Stimulated activated CD8-positive, alpha-beta memory T cell treated with anti-CD3 and anti-CD28 coated beads, Interleukin-15, amount 100 ng/mL, for 4 hours (primary cell): ENCODE measurements around the gene KRT28.

Source experiments
- DNase-seq, 2 donors: peaks; one replicate each; pipeline ENCODE4 v3.0.0-alpha.2; 2020; ENCODE audit warnings: low read depth in 2 of 2

Gene KRT28, protein sequence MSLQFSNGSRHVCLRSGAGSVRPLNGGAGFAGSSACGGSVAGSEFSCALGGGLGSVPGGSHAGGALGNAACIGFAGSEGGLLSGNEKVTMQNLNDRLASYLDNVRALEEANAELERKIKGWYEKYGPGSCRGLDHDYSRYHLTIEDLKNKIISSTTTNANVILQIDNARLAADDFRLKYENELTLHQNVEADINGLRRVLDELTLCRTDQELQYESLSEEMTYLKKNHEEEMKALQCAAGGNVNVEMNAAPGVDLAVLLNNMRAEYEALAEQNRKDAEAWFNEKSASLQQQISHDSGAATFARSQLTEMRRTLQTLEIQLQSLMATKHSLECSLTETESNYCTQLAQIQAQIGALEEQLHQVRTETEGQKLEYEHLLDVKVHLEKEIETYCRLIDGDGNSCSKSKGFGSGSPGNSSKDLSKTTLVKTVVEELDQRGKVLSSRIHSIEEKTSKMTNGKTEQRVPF

DNA sequence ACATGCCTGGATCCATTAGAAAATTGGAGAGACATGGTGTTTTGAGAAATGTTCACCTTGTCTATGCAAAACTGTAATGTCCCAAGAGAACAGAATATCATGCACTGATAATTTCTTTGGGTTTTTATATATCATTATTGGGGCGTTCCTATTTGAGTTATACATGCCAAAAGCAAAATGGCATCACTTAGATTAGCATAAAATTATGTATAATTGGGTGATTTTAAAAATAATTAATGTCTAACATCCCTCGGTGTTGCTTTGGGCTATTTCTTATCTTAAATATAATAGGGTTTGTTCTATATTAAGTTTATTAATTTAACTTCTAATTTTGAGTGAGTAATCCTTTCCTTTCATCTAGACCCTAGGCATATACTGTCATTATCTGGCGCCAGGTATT, at the start of gene KRT28:
Gene KRT28 (minus strand): TSS at position 101 of the 400 bp plus-strand sequence. CDS start 66 bp downstream, at position 35.
- DNase-seq, result no peak

DNA sequence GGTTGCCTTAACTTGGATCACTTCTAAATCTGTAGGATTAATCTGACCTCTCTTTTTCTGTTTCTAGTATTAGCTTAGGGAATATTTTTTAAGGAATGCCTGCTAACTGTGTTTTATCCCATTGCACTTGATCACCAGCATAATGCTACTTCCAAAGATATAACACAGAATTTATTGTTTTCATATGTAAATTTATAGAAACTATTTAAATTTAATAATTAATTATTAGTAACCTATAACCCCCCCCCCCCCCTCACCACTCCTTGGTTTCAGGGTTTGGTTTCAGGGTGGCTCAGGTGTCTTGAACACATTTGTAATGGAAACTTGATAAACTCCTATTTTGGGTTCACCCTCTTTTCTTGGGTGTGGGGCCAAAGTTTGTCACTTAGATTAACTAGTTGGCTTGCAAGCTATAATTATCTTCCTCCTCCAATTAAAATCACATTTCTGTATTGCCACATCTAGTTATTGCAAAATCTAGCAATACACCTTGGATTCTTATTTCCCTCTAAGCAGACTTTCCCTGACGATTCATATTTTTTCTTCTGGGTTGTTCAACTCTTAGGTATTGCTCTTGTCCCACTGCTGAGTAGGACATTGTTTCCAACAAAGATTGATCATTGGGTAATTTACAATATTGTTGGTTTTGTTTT, 49.0 kb upstream of the KRT28 start:
- DNase-seq, result no peak

DNA sequence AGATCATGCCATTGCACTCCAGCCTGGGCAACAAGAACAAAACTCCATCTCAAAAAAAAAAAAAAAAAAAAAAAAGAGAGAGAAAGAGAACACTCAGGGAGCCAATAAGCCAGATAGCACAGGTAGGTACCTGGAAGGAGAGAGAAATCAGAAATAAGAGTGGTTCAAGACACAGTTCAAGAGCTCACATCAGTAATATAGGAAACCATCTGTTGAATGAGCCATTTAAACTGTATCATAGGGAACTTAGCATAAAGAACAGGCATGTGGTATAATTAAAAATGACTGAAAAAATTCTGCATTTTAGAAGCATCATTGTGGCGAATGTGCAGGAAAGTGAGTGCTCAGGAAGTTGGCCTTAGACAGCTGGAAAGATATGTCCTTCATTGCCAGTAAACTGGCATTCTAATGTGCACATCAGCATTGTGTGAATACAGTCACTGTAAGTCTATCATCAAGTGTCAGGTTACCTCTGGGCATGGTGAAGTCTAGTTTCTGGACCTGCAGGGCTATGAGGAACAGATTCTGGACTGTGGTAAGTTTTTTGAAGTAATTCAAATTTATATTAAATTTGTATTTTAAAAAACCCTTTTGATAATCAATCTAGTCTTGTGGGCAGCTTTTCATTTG, 46.9 kb upstream of the KRT28 start:
- no peak for DNase-seq

DNA sequence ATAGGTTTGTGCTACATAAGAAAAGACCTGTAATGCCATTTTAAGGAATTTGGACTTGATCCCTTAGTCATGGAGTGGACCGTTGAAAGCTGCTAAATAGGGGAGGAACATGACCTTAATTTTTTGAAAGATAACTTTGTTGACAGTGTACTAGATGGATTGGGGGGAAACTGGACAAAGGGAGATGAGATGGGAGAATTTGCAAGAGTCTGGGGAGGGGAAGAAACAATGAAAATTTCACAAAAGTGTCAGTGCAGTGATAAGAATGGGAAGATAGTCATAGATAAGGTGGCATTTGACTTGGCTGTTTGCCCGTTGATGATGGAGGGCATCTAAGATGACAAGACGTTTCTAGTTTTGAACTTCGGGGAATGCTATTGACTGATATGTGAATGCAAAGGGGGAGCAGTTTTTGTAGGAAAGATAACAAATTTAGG, 44.9 kb upstream of the KRT28 start:
- DNase-seq, result no peak

DNA sequence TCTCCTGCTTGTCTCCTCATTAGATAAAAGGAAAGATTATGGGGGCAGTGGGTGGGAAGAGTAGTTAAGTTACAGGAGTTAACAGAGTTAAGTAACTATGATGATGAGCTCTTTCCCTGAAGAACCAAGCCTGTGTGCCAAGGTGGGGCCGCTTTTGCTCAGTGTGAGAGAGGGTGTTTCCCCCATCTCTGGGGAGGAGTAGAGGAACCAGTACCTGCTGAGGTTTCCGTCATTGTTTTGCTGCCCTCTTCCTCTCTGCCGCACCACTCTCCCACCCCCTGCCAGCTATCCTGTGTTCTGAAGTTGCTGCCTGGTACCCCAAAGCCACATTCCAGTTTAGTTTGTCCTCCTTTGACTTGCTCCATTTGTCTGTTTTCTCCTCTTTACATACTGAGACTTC, 43.5 kb upstream of the KRT28 start:
- no peak for DNase-seq

DNA sequence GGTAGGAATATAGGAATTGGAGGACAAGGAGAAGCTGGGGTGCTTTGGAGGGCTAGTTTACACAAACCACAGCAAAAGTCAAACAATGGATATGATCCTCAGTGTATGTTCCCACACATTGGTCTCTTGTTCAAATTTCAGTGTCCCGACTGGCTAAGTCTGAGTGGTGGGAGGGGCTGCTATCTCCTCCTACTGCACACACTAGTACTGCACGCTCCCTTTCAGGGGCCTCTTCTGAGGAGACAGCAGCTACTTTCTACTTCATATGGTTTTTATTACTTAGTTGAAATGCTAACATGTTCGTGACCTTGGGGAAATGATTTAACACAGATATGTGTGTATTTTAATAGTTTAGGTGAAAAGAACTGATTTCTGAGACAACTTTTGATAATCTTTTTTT, 41.5 kb upstream of the KRT28 start:
- no peak for DNase-seq

DNA sequence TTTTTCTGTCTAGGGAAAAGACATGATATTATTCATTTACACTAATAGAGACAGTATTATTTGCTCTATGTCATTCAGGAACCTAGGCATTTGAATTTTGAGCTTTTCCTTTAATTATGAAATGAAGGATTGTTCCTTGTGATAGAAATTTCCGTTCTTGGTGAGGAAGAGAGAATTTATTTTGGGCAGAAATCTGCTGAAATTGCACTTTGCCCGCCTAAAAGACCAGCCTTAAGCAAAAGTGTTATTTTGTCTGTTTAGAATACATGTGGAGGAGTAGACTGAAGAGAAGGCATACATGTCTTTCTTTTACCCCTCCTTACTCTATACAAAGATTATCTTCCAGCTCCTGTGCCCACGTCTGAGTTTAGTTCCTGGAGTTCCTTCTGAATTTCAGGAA, 39.4 kb upstream of the KRT28 start:
- DNase-seq, result no peak

DNA sequence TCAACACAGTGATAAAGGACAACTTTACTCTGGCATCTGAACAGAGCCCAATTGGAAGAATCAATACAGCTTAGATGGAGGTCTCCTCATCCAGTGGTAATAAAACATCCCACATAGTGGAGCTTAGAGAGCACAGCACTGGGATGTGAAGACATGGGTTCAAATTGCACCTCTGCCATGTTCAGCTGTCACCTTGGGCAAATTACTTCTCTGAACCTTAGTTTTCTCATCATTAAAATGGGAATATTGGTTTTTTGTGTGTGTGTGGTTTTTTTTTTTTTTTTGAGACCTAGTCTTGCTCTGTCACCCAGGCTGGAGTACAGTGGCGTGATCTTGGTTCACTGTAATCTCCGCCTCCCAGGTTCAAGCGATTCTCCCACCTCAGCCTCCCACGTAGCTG, 36.3 kb upstream of the KRT28 start:
- DNase-seq, result no peak

DNA sequence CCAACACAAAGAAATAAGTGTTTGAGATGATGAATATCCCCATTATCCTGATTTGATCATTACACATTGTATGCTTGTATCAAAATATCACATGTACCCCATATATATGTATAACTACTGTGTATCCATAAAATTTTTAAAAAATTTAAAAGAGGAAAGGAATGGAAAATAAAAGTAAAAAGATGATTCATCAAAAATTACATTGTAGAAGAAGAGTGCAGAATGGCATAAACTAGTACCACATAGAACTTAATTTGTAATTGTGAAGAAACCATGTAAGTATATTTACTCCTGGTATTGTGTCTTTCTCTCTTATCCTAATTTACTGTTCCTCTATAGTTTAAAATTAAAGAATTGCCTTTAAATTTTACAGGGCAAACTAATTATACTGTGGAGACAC, 34.1 kb upstream of the KRT28 start:
- DNase-seq, result no peak

DNA sequence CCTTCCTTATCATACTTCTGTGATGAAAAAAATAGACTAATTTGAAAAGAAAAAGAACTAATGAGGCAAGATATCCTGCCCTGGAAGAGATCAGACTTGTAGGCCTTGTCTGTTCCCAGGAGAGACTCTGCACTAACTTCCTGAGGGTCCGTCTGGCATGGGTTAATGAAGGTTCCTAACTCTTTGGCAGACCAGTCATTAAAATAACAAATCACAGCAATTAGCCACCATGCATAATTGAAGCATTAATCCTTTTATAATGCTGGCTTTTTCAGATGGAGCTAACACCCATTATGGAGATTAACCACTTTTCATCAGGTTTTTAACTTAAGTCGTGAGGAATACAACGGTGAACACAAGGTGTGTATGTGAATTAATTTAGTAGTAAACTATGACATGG, 33.1 kb upstream of the KRT28 start:
- DNase-seq, result no peak

DNA sequence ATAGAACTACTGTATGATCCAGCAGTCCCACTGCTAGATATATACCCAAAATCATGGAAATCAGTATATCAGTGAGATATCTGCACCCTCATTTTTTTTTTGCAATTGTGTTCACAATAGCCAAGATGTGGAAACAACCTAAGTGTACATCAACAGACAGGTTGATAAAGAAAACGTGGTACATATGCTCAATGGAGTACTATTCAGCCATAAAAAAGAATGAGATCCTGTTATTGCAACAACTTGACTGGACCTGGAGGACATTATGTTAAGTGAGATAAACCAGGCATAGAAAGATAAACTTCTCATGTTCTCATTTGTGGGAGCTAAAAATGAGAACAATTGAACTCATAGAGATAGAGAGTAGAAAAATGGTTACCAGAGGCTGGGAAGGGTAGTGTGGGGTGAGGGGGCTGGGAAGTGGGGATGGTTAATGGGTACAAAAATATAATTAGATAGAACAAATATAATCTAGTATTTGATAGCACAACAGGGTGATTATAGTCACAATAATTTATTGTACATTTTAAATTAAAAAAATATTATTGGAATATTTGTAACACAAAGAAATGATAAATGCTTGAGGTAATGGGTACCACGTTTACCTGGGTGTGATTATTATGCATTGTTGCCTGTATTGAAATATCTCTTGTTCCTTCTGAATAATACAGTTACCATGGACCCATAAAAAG, 30.5 kb upstream of the KRT28 start:
- DNase-seq, result no peak

DNA sequence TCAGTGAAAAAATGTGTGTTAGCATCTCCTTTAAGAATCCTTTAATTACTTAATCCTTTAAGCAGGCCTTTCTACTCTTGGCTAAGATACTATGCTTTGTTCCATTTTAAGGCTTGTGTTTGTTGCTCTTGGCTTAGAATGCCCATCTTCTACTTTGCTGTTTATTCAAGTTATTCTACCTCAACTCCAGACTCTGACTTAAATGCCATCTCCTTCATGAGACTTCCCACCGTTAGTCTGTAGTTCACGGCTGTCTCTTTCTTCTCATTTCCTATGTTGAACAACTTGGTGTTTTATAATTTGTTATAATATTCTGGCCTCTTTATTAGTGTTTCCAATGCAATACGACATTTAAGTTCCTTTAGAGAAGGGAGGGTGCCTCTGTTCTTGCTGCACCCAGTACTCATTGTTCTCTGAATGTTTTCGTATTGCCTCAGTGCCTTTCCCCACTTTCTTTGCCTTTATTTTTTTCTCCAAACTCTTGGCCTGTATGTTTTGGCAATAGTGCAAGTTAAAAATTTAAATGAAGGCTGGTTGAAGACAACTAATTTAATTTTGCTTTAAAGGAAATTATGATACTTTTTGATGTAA, 28.8 kb upstream of the KRT28 start:
- no peak for DNase-seq

DNA sequence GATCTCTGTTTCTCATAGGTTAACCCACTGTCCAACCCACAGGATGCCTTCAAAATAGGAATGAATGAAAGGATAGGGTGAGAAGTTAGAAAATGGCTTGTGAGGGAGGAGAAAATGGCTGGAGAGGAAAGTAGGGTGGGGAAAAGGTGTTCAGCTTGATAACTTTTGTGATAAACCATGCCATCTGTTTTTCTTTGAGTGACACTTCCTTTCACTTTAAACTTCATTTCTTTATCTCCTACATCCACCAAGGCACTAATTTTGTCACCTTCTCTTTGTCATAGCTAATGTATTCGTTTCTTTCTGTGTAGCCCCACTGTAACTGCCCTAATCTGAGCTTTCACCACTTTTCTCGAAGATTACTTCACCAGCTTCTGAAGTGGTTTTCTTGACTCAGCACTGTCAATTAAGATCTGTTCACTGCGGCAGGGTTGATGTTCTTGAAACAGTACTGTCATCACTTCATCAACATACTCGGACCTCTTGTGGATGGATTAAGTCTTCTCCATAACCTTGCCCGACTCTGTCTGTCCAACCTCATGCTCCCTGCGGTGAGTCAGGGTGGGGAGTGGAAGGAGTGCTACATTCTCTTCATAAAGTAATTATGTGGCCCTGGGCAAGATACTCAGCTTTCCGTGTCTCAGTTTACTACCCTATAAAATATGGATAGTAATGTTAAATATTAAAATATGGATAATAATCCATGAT, 28.1 kb upstream of the KRT28 start:
- DNase-seq, result no peak

DNA sequence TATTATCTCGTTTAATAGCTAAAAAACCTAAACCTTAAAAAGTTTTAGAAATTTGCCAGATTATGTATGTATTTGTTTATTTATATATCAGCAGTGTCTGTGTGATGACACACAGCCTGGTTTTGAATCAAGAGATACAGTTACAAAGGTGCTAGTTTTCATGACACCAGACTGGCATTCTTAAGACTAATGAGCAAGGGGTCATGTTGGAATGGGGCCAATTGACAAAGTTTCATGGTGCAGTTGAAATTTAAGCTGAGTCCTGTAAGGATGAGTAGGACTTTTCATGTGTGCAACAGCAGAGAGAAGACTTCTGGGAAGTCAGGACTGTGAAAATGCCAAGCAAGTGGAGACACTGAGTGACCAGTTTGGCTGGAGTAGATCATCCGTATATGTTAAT, 25.8 kb upstream of the KRT28 start:
- DNase-seq, result no peak

DNA sequence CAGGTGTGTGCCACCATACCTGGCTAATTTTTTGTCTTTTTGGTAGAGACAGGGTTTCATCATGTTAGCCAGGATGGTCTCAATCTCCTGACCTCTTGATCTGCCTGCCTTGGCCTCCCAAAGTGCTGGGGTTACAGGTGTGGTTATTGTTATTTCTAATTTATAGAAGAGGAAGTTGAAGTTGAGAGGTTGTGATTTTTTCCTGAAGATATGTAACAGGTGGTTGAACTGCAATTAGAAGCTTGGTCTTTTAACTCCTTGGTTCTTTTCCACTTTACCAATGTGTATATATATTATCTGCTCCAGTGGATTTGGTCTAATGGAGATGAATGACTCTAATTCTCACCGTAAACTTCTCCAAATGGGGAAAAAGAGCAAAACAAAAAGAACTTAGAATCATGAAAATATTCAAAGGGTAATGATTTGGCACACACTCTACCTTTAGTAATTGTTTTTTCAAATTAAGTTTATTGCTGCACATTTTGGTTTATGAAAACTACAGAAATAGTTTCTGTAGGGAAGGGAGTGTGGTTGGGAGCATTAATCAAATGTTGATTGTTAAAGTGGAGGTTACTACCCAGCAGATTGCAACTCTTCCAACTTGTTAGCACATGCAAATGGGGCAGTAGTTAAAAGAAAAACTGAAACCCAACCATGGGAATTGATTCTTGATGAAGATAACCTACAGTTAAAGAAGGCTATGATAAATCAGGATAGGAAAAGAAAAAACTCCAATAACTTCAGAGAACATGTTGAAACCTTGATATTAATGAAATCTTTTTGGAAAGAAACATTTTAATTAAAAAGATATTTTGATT, 24.5 kb upstream of the KRT28 start:
- DNase-seq, result no peak

DNA sequence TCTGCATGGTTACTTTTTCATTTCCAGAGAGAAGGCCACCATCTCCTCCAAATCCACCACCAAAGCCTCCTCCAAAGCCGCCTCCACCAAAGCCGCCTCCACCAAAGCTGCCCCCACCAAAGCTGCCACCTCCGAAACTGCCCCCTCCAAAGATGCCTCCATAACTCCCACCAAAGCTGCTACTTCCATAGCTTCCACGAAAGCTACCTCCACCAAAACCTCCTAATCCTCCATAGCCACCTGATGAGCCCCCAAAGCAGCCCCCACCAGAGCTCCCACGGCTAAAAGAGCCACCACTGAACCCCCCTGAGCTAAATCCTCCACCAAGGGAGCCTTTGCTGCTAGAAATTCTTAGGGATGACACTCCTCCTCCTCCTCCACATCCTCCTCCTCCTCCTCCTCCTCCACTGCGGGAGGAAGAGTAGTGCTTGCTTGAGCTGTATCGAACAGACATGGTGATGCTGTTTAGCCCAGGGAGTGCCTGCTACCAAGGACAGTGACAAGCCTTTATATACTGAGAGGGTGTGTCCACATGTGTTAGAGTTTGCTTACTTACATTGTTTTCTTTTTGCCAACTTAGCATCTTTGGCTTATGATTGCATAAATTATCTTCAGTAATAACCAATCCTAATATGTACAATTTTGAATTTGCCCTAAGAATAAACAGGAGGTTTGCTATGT, 22.5 kb upstream of the KRT28 start, which contains the start of gene KRT10:
Gene KRT10 (minus strand): TSS at position 483 of the 681 bp plus-strand sequence. CDS start 29 bp downstream, at position 454.
- no peak for DNase-seq

DNA sequence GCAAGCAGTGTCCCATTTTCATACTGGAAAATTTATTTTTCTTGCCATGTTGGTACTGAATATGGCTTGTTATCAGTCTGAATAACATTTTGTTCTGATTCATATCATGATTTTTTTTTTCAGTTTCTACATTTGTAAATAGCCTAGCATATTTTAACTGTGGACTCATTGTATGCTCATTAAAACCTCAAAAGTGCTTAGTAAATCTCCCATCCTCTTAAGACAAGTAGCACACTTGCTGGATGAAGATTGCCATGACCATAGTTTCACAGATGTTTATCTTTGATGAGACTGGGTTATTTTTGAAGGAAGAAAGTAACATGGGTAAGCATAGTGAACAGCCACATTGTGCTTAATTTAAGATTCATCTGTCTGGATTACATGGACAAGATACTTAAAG, 21.8 kb upstream of the KRT28 start:
- no peak for DNase-seq

DNA sequence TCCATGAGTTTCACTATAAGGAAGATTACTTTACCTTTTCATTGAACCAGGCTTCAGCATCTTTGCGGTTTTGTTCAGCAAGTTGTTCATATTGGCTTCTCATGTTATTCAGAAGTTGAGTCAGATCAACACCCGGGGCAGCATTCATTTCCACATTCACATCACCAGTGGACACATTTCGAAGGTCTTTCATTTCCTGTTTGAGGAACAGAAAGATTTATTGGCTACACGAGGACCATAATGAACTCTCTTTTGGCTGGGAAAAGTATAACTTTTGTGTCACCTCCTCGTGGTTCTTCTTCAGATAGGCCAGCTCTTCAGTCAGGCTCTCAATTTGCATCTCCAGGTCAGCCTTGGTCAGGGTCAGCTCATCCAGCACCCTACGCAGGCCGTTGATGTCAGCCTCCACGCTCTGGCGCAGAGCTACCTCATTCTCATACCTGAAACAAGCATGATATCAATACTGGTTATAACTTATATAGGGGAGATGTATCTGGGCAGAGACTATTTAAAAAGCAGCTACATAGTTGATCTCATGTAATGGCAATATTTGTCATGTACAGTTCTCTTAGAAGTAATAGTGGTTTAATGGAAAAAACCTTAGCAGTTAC, 20.6 kb upstream of the KRT28 start:
- no peak for DNase-seq

DNA sequence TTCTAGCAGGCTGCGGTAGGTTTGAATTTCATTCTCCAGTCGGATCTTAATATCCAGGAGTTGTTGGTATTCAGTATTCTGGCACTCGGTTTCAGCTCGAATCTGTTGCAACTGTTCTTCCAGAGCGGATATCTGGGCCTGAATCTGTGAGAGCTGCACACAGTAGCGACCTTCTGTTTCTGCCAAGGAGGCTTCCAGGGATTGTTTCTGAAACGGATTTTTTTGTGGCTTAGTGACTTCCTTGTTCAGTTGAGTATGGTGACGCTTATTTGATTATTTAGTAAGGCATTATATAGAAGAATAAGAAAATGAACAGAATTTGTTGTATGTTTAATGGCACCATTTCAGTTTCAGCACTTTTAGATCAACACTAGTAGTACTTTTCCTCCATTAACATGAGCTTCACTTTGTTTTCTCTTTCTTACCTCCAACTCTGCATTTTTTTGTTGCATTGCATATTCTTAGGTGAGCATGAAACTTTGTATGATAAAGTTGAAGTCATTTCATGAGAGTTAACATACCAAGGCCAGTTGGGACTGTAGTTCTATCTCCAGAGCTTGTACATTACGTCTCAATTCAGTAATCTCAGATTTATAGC, 19.9 kb upstream of the KRT28 start:
- DNase-seq, result no peak
